ACC112 (cell line): ENCODE data around the gene CASP8.

Source experiments
- H2AFZ ChIP-seq: fragments of 200-600 bp; sonication (generic); one replicate; pipeline ENCODE4 v1.6.0; 2017; ENCODE audit warnings: antibody characterized with exemption, low read length; ENCODE audit not compliant: unreplicated experiment
- H3K27ac ChIP-seq: fragments of 200-600 bp; sonication (generic); 2 replicates; pipeline ENCODE4 v1.5.1; 2014; ENCODE audit warnings: low read depth, mild to moderate bottlenecking, antibody characterized with exemption, low read length, moderate library complexity
- H3K27me3 ChIP-seq: fragments of 200-600 bp; sonication (generic); 2 replicates; pipeline ENCODE4 v1.6.1; 2014; ENCODE audit warnings: mild to moderate bottlenecking, antibody characterized with exemption, low read length, moderate library complexity, mixed read lengths; ENCODE audit not compliant: insufficient read depth
- H3K36me3 ChIP-seq: fragments of 200-600 bp; sonication (generic); 2 replicates; pipeline ENCODE4 v1.6.1; 2016; ENCODE audit warnings: mild to moderate bottlenecking, antibody characterized with exemption, low read length, moderate library complexity, mixed read lengths; ENCODE audit not compliant: insufficient read depth
- H3K4me1 ChIP-seq: fragments of 200-600 bp; sonication (generic); one replicate; pipeline ENCODE4 v1.6.1; 2016; ENCODE audit warnings: low read length, mixed read lengths; ENCODE audit not compliant: insufficient read depth, unreplicated experiment, control insufficient read depth
- H3K4me3 ChIP-seq: fragments of 200-600 bp; sonication (generic); 2 replicates; pipeline ENCODE4 v1.5.1; 2014; ENCODE audit warnings: mild to moderate bottlenecking, low read depth, low read length
- H3K79me2 ChIP-seq: fragments of 200-600 bp; sonication (generic); one replicate; pipeline ENCODE4 v1.6.0; 2016; ENCODE audit warnings: low read length; ENCODE audit not compliant: control insufficient read depth, unreplicated experiment, insufficient read depth

The CASP8 gene

DNA sequence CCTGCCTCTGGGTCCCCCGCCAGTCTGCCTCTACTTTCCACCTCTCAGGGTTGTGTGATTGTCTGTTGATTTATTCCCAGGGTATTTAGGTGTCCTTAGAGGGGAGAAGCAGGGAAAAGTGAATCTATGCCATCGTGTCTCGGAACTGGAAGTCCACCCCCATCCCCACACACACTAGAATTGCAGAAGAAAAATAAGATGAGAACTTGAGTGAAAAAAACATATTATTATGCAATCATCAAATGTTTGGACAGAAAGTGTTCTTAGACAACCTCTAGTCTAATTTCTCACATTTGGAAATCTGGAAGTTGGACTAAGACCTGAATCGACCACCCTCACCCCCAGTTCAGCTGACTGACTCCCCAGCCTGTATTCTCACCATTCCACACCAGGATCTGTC lies 14.1 kb upstream of the CASP8 start:
- no peaks in the 10 kb centered on the region for H3K27me3 ChIP-seq
- H3K79me2 ChIP-seq = no peaks in the 10 kb centered on the region
- no peak overlapping the region for H3K4me3 ChIP-seq
- H3K36me3 ChIP-seq = no peaks in the 10 kb centered on the region
- H2AFZ ChIP-seq = no peak overlapping the region
- no peak overlapping the region for H3K27ac ChIP-seq
- H3K4me1 ChIP-seq = no peaks in the 10 kb centered on the region

DNA sequence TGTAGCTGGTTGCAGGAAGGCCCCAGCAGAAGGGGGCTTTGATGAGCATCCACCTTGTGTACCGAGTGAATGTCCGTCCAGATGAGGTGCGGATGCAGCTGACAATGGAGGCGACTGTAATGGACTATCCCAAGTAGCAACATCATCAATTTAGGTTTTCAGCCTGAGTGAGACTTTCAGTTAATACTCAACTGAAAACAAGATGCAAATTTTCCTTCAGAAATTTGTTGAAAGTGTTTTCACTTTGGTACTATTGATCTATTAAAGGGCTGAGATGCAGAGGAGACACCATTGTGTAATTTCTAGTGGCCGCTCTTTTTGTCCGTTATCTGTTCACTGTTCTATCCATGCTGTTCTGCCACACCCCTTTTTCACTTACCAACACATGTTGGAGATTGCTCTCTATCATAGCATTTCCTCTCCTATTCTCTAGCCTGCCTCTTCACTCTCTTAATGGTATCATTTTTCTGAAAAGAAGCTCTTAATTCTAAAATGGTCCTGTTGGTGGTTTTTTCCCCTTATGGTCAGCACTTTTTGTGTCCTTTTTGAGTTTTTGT lies 12.0 kb upstream of the CASP8 start:
- Histone ChIP-seq H3K4me3 (no peak overlapping the region), H3K4me1 (no peaks in the 10 kb centered on the region), H3K27ac (no peak overlapping the region), H3K79me2 (no peaks in the 10 kb centered on the region), H3K36me3 (no peaks in the 10 kb centered on the region), H2AFZ (no peak overlapping the region), H3K27me3 (no peaks in the 10 kb centered on the region)

DNA sequence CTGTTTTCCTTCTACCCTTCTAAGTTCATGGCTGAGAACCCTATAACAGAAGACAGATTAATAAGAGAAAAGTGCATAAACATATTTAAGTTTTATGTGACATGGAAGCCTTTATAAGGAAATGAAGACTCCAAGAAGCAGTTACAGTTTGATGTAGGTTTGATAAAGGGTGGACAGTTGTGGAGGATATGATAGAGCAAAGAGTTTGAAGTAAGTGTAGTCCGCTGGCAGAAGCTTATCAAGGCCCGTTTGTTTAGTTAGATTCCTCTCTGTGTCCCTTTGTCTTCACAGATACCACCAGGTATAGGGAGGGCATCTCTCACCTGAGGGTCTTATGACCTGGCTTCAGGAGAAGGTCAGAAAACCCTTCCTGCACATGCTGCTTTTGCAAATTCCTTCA lies 10.4 kb upstream of the CASP8 start:
- Histone ChIP-seq H3K36me3 (no peaks in the 10 kb centered on the region), H2AFZ (no peak overlapping the region), H3K27me3 (no peaks in the 10 kb centered on the region), H3K27ac (no peak overlapping the region), H3K79me2 (no peaks in the 10 kb centered on the region), H3K4me3 (no peak overlapping the region), H3K4me1 (no peaks in the 10 kb centered on the region)

DNA sequence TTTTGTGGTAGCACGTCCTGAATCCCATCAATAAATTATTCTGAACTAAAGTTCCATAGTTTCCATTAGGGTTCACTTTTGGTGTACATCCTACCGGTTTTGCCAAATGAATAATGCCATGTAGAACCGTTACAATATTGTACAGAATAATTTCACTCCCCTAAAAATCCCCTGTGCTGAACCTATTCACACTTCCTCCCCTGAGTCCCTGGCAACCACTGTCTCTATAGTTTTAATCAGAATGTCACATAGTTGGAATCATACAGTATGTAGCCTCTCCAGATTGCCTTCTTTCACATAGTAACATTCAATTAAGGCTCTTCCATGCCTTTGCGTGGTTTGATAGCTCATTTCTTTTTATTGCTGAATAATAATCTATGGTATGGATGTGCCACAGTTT lies 9.6 kb upstream of the CASP8 start:
- no peaks in the 10 kb centered on the region for H3K27me3 ChIP-seq
- no peaks in the 10 kb centered on the region for H3K79me2 ChIP-seq
- H3K4me3 ChIP-seq = no peak overlapping the region
- H3K27ac ChIP-seq = no peak overlapping the region
- no peaks in the 10 kb centered on the region for H3K4me1 ChIP-seq
- H3K36me3 ChIP-seq = no peaks in the 10 kb centered on the region
- no peak overlapping the region for H2AFZ ChIP-seq

DNA sequence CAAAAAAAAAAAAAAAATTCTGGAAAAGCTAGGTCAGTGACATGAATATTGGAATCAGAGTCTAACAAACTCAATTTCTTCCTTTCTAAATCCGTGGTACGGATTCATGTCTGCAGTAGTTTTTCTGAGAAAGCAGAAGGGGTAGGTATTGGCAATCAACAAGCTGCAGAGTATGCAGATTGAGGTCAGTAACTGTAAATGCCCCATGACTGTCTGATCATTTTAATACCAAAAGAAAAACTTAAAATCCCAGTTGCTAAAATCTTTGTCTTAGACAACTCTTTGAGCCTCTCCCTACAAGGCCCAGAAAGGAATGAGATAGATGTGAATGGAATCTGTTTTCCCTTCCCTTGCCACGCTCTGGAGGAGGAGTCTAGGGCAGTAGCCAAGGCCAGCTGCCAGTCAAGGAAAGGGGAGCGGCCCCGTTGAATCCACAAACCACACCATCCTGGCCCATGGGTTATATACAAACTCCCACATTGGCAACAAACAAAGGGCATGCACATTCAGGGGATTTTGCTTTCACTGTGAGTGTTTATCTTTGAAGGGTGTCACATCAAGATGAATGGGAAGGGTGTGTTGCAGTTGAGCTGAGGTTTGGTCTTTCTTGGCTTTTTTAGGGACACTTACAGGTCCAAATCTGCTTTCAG lies 6.1 kb upstream of the CASP8 start:
- no peaks in the 10 kb centered on the region for H3K27me3 ChIP-seq
- H3K79me2 ChIP-seq = peaks cover 4% of the 10 kb centered on the region
- no peak overlapping the region for H2AFZ ChIP-seq
- H3K27ac ChIP-seq = no peak overlapping the region
- H3K4me3 ChIP-seq = no peak overlapping the region
- peaks cover 5% of the 10 kb centered on the region for H3K4me1 ChIP-seq
- no peaks in the 10 kb centered on the region for H3K36me3 ChIP-seq

DNA sequence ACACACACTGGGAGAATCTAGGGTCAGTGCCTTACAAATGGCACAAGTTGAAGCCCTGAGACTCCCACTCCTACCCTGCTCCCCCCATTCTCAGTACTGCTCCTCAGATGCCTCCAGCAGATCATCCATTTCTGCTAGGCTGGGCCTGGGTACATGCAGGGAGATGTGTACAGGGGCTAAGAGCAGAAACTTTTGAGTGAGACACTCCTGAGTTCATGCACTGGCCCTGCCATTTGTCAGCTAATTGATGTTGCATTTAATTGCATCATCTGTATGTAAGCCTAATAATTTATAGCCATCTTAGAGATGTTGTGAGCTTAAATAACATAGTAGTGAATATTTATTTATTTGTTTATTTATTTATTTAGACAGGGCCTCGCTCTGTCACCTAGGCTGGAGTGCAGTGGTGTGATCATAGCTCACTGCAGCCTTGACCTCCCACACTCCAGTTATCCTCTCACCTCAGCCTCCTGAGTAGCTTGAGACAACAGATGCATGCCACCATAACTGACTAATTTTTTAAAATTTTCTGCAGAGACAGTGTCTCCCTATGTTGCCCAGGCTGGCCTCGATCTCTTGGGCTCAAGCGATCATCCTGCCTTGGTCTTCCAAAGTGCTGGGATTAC lies 4.8 kb upstream of the CASP8 start:
- Histone ChIP-seq H3K4me1 (peaks cover 17% of the 10 kb centered on the region), H2AFZ (no peak overlapping the region), H3K79me2 (peaks cover 16% of the 10 kb centered on the region), H3K36me3 (no peaks in the 10 kb centered on the region), H3K27me3 (no peaks in the 10 kb centered on the region), H3K27ac (no peak overlapping the region), H3K4me3 (no peak overlapping the region)

DNA sequence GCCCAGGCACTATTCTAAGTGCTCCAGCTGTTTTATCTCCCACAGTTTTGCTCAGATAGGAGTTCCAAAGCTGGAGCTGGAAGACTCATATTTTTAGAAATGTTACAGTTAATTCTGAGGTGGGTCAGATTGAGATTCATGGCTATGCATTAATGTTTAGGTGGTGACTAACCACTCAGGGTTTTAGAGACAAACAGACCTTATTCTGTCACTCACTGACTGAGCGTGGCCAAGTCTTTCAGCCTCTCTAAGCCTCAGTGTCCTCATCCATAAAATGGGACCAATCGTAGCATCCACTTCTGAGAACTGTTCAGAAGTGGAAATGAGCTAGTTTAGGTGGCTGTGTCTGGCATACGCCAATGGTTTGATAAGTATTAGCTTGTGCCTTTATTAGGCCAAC lies 4.3 kb upstream of the CASP8 start:
- Histone ChIP-seq H3K4me1 (peaks cover 22% of the 10 kb centered on the region), H2AFZ (no peak overlapping the region), H3K27me3 (no peaks in the 10 kb centered on the region), H3K36me3 (no peaks in the 10 kb centered on the region), H3K79me2 (peaks cover 21% of the 10 kb centered on the region), H3K4me3 (no peak overlapping the region), H3K27ac (no peak overlapping the region)

DNA sequence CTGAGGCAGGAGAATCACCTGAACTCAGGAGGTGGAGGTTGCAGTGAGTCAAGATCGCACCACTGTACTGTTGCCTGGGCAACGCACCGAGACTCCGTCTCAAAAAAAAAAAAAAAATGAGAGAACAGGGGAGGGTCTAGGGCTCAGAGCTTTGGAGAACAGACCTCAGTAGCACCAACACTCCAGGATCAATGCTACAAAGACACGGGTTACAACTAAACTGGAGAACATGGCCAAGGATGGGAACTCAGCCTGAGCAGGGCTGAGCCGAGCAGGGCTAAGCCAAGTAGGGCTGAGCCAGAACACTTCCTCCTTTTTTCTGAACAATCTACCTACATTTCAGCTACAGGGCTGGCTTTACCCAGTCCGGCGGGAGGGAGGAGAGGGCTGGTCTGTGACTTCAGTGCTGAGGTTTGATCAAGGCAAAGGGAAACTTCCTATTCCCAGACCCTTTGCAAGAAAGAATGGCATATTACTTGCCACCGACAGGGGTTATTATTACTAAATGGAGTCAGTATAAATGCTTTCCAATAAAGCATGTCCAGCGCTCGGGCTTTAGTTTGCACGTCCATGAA lies 2.9 kb upstream of the CASP8 start:
- peak overlapping the region; percentile 81 for H3K4me3 ChIP-seq
- H3K27me3 ChIP-seq = no peaks in the 10 kb centered on the region
- peaks cover 32% of the 10 kb centered on the region for H3K4me1 ChIP-seq
- H3K36me3 ChIP-seq = no peaks in the 10 kb centered on the region
- peak overlapping the region; percentile 83 for H2AFZ ChIP-seq
- peaks cover 30% of the 10 kb centered on the region for H3K79me2 ChIP-seq
- H3K27ac ChIP-seq = peak overlapping the region; percentile 97

DNA sequence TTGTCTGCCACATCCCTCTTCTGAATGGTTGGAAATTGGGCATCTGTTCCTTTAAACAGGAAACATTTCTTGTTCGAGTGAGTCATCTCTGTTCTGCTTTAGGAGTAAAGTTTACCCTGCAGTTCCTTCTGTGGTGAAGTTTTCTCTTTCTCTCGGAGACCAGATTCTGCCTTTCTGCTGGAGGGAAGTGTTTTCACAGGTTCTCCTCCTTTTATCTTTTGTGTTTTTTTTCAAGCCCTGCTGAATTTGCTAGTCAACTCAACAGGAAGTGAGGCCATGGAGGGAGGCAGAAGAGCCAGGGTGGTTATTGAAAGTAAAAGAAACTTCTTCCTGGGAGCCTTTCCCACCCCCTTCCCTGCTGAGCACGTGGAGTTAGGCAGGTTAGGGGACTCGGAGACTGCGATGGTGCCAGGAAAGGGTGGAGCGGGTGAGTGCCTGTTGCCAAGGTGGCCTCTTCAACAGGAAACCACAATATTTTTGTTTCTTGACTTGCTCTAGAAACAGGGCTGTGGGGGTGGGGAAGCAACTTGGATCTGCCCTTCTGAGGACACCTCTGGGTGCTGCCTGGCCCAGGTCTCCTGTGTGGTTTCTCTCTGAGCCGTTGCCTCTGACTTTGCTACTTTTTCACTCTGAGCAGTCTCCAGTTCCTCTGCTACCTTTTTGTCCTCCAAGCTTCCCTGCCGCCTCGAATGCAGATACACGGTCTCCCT lies 2.2 kb upstream of the CASP8 start:
- H2AFZ ChIP-seq = peak overlapping the region; percentile 83
- H3K27me3 ChIP-seq = no peaks in the 10 kb centered on the region
- H3K36me3 ChIP-seq = no peaks in the 10 kb centered on the region
- H3K27ac ChIP-seq = peak overlapping the region; percentile 97
- H3K4me1 ChIP-seq = peaks cover 38% of the 10 kb centered on the region
- peaks cover 36% of the 10 kb centered on the region for H3K79me2 ChIP-seq
- peak overlapping the region; percentile 81 for H3K4me3 ChIP-seq

DNA sequence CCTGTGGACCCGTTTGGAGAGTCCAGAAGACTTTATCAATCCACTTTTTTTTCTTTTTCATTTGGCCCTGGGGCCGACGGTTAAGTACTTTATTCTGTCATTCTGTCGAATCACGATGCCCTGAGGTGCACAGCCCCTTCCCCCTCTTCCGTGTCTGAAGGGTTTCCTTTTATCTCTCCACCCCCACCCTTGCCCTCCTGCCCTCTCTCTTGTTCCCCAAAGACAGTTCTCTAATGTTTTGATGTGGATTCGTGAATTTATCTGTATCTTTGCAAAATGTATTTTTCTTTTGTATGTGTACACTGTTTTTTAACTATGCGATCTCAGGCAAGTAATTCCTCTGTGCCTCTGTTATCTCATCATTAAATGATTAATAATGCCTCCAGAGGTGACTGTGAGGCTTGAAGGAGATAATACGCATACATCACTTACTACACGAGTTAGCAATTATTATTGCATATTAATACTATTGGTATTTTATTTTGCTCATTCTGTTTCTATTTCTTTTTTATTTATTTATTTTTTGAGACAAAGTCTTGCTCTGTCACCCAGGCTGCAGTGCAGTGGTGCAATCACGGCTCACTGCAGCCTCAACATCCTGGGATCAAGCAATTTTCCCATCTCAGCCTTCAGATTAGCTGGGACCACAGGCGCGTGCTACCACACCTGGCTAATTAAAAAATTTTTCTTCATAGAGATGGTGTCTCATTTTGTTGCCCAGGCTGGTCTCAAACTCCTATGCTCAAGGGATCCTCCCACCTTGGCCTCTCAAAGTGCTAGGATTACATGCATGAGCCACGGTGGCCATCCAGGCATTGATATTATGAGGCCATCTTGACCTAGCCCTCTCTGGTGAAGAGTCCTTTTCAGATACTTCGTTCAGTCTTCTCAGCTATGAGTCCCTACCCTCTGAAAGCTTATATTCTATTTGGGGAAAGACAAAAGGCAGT lies 1.4 kb upstream of the CASP8 start:
- H3K4me1 ChIP-seq = peaks cover 46% of the 10 kb centered on the region
- H3K36me3 ChIP-seq = no peaks in the 10 kb centered on the region
- H3K27ac ChIP-seq = peak overlapping the region; percentile 97
- H2AFZ ChIP-seq = no peak overlapping the region
- H3K79me2 ChIP-seq = peaks cover 44% of the 10 kb centered on the region
- H3K4me3 ChIP-seq = peak overlapping the region; percentile 81
- H3K27me3 ChIP-seq = no peaks in the 10 kb centered on the region
